Measurements from ENCODE around the gene KLF12. TPM values are rescaled to one million over a fixed set of nuclear protein-coding genes. Genes with fewer than 3 reads are reported as not detected.

Gene KLF12
- total and polyA plus RNA-seq, 3 donors from 2014 or later: 3.8 to 10.8 (median 8.5) TPM

GRCh38 chr13:74158571-74159352, 24.6 kb upstream of the KLF12 start:
- Histone ChIP-seq H3K27me3 (no peaks in the 10 kb centered on the region), H3K4me3 (no peak overlapping the region), H3K36me3 (ENCODE audit: low read depth, missing control alignments) (no peaks in the 10 kb centered on the region), H3K9me3 (no peaks in the 10 kb centered on the region), H3K27ac (no peak overlapping the region), H3K4me1 (no peaks in the 10 kb centered on the region)
- no peak for DNase-seq
- 52 to 63% methylated on average over 3 of the region's 3 CpGs for WGBS, 2 donors
- TF ChIP-seq CTCF (IDR thresholded peaks at IDR 0.05) (no peak), POLR2A (IDR thresholded peaks at IDR 0.05) (no peak)
- intact Hi-C loops (cut with DNase I; ENCODE audit: low total_unique reads): no loop called here

GRCh38 chr13:74158028-74158427, 23.8 kb upstream of the KLF12 start:
- intact Hi-C loops (cut with DNase I; ENCODE audit: low total_unique reads): no loop called here
- TF ChIP-seq CTCF (IDR thresholded peaks at IDR 0.05) (no peak), POLR2A (IDR thresholded peaks at IDR 0.05) (no peak)
- DNase-seq: peak; percentile 42
- Histone ChIP-seq H3K27ac (no peak overlapping the region), H3K4me3 (no peak overlapping the region), H3K27me3 (no peaks in the 10 kb centered on the region), H3K9me3 (no peaks in the 10 kb centered on the region), H3K36me3 (ENCODE audit: low read depth, missing control alignments) (no peaks in the 10 kb centered on the region), H3K4me1 (no peaks in the 10 kb centered on the region)
- WGBS, 2 donors: 27 to 35% methylated on average over 8 of the region's 8 CpGs

- no peak for DNase-seq
- intact Hi-C loops (cut with DNase I; ENCODE audit: low total_unique reads): no loop called here
- Histone ChIP-seq H3K9me3 (no peaks in the 10 kb centered on the region), H3K36me3 (ENCODE audit: low read depth, missing control alignments) (no peaks in the 10 kb centered on the region), H3K4me3 (no peak overlapping the region), H3K4me1 (no peaks in the 10 kb centered on the region), H3K27ac (no peak overlapping the region), H3K27me3 (no peaks in the 10 kb centered on the region)
- 93 to 98% methylated on average over 3 of the region's 3 CpGs for WGBS, 2 donors
- no peak for TF ChIP-seq CTCF (IDR thresholded peaks at IDR 0.05)
Observed at GRCh38 chr13:74154981-74155380, 20.8 kb upstream of the KLF12 start.

DNA sequence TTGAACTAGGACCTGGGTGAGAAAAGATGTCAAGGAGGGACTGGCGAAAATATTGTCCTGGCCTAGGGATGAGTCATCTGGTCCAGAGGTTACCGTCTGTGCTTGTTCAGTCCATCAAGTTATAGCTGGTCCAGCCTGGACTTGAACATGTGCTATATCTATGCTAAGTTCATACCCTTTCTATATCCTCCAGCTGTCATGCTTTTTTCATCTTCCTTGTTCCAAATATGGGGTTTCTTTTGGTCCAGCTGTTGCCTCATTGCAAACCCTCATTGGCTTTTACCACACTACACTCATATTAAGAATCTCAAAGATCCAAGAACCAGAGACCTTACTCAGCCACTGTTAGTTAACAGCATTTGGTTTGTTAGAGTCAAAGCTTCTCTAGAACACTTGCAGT, 19.1 kb upstream of the KLF12 start:
- Histone ChIP-seq H3K27me3 (no peaks in the 10 kb centered on the region), H3K36me3 (ENCODE audit: low read depth, missing control alignments) (no peaks in the 10 kb centered on the region), H3K27ac (no peak overlapping the region), H3K9me3 (no peaks in the 10 kb centered on the region), H3K4me1 (no peaks in the 10 kb centered on the region), H3K4me3 (no peak overlapping the region)
- no peak for TF ChIP-seq POLR2A (IDR thresholded peaks at IDR 0.05)
- TF ChIP-seq CTCF (IDR thresholded peaks at IDR 0.05): no peak
- intact Hi-C loops (cut with DNase I; ENCODE audit: low total_unique reads): no loop called here
- WGBS, 2 donors: 58 to 81% methylated on average over 2 of the region's 2 CpGs
- no peak for DNase-seq

DNA sequence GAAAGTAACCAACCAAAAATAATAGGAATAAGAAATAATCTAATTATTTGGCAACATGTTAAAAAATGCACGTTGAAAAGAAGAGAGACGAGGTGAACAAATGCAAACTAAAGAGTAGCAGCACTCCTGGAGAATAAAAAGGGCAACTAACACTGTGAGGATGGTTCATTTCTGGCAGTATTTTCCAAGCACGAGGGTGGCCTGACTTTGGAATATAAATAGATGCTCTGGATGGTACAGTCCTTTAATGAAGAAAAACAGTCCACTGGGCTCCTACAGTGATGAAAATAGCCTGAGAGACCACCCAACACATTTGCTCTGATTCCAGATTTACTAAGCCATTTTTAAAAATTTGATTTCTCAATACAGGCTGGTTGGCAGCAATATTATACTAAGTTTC, 17.7 kb upstream of the KLF12 start:
- no peaks in the 10 kb centered on the region for H3K27me3 ChIP-seq
- no peak overlapping the region for H3K4me3 ChIP-seq
- 35 to 51% methylated on average over 3 of the region's 3 CpGs for WGBS, 2 donors
- intact Hi-C loops (cut with DNase I; ENCODE audit: low total_unique reads): no loop called here
- DNase-seq: no peak
- H3K27ac ChIP-seq: no peak overlapping the region
- no peaks in the 10 kb centered on the region for H3K36me3 ChIP-seq (ENCODE audit: low read depth, missing control alignments)
- no peaks in the 10 kb centered on the region for H3K9me3 ChIP-seq
- no peaks in the 10 kb centered on the region for H3K4me1 ChIP-seq
- TF ChIP-seq CTCF (IDR thresholded peaks at IDR 0.05) (no peak), POLR2A (IDR thresholded peaks at IDR 0.05) (no peak)

Data from testis (tissue), 3 donors.